SK-N-SH treated with all-trans-retinoic acid at 6 μM for 48 hours (cell line): ENCODE results near the gene RAB18.
"Not testable (repeated sequence)": the region's sequence is repeated elsewhere in the genome, so short reads cannot be mapped to it uniquely, and the experiment has no call there.

Experiments
- ATAC-seq: fragments of 200-7000 bp; cut with Tn5 transposase; 3 replicates; pipeline ENCODE4 v1.9.1; 2020; ENCODE audit warnings: mild to moderate bottlenecking, moderate library complexity
- ARNTL ChIP-seq: fragments of 450-650 bp; formaldehyde crosslinking; IDR thresholded peaks from 2 replicates; pipeline ENCODE4 v1.5.0; 2020; ENCODE audit warnings: low read depth, mild to moderate bottlenecking, moderate library complexity, borderline replicate concordance
- BACH2 ChIP-seq: fragments of 250-450 bp; sonication (Bioruptor Pico); IDR thresholded peaks from 2 replicates; pipeline ENCODE4 v1.9.0; 2021; ENCODE audit warnings: mild to moderate bottlenecking, borderline replicate concordance
- CSDC2 ChIP-seq: fragments of 250-450 bp; sonication (Bioruptor Pico); IDR thresholded peaks from 2 replicates; pipeline ENCODE4 v1.5.0; 2020; ENCODE audit warnings: mild to moderate bottlenecking, moderate library complexity
- ESRRG ChIP-seq: fragments of 250-450 bp; sonication (Bioruptor Pico); IDR thresholded peaks from 2 replicates; pipeline ENCODE4 v1.6.1; 2021; ENCODE audit warnings: mild to moderate bottlenecking
- GLIS3 ChIP-seq: fragments of 250-450 bp; sonication (Bioruptor Pico); IDR thresholded peaks from 2 replicates; pipeline ENCODE4 v1.5.0; 2020; ENCODE audit warnings: mild to moderate bottlenecking, moderate library complexity
- ISL1 ChIP-seq: fragments of 250-450 bp; sonication (Bioruptor Pico); IDR thresholded peaks from 2 replicates; pipeline ENCODE4 v2.1.2; 2022; ENCODE audit warnings: mild to moderate bottlenecking, moderate library complexity
- OSR1 ChIP-seq: fragments of 250-450 bp; sonication (Bioruptor Pico); IDR thresholded peaks from 2 replicates; pipeline ENCODE4 v1.8.0; 2022; ENCODE audit warnings: moderate library complexity, mild to moderate bottlenecking, inconsistent platforms
- PPARA ChIP-seq: fragments of 250-450 bp; sonication (Bioruptor Pico); IDR thresholded peaks from 2 replicates; pipeline ENCODE4 v1.5.0; 2020; ENCODE audit warnings: mild to moderate bottlenecking, borderline replicate concordance
- RARB ChIP-seq: fragments of 250-450 bp; sonication (Bioruptor Pico); IDR thresholded peaks from 2 replicates; pipeline ENCODE4 v1.8.0; 2021; ENCODE audit warnings: mild to moderate bottlenecking, moderate library complexity
- SNAI2 ChIP-seq: fragments of 250-450 bp; sonication (Bioruptor Pico); IDR thresholded peaks from 2 replicates; pipeline ENCODE4 v1.5.0; 2020; ENCODE audit warnings: mild to moderate bottlenecking, moderate library complexity
- TCF4 ChIP-seq: fragments of 250-450 bp; sonication (Bioruptor Pico); IDR thresholded peaks from 2 replicates; pipeline ENCODE4 v1.8.0; 2021; ENCODE audit warnings: mild to moderate bottlenecking, moderate library complexity, borderline replicate concordance
- TOX ChIP-seq: fragments of 250-450 bp; sonication (Bioruptor Pico); IDR thresholded peaks from 2 replicates; pipeline ENCODE4 v1.8.0; 2021; ENCODE audit warnings: mild to moderate bottlenecking, moderate library complexity, borderline replicate concordance
- ZC3H10 ChIP-seq: fragments of 250-450 bp; sonication (Bioruptor Pico); IDR thresholded peaks from 2 replicates; pipeline ENCODE4 v1.5.1; 2021; ENCODE audit warnings: mild to moderate bottlenecking, moderate library complexity
- ZFP3 ChIP-seq: fragments of 250-450 bp; sonication (Bioruptor Pico); IDR thresholded peaks from 2 replicates; pipeline ENCODE4 v1.5.0; 2020; ENCODE audit warnings: mild to moderate bottlenecking, moderate library complexity
- ZFP30 ChIP-seq: fragments of 450-650 bp; formaldehyde crosslinking; IDR thresholded peaks from 2 replicates; pipeline ENCODE4 v1.5.0; 2022; ENCODE audit warnings: mild to moderate bottlenecking, moderate library complexity
- ZNF565 ChIP-seq: fragments of 450-650 bp; formaldehyde crosslinking; conservative IDR thresholded peaks from 2 replicates; pipeline ENCODE4 v1.5.0; 2020; ENCODE audit warnings: low read depth, mild to moderate bottlenecking, moderate library complexity
- ZNF70 ChIP-seq: fragments of 450-650 bp; formaldehyde crosslinking; IDR thresholded peaks from 2 replicates; pipeline ENCODE4 v1.5.0; 2020; ENCODE audit warnings: mild to moderate bottlenecking, moderate library complexity
- TF ChIP-seq, protein P1 (sequence below): fragments of 250-450 bp; sonication (Bioruptor Pico); IDR thresholded peaks from 2 replicates; pipeline ENCODE4 v1.8.0; 2020; ENCODE audit warnings: mild to moderate bottlenecking, moderate library complexity, borderline replicate concordance
- TF ChIP-seq, protein P2 (sequence below): fragments of 250-450 bp; sonication (Bioruptor Pico); IDR thresholded peaks from 2 replicates; pipeline ENCODE4 v1.8.0; 2021; ENCODE audit warnings: low read depth, mild to moderate bottlenecking, moderate library complexity, borderline replicate concordance
- TF ChIP-seq, protein P3 (sequence below): fragments of 250-450 bp; sonication (Bioruptor Pico); IDR thresholded peaks from 2 replicates; pipeline ENCODE4 v1.5.0; 2020; ENCODE audit warnings: mild to moderate bottlenecking, moderate library complexity
- TF ChIP-seq, protein P4 (sequence below): fragments of 250-450 bp; sonication (Bioruptor Pico); IDR thresholded peaks from 2 replicates; pipeline ENCODE4 v1.5.1; 2020; ENCODE audit warnings: low read depth, mild to moderate bottlenecking, moderate library complexity
- TF ChIP-seq, protein P5 (sequence below): fragments of 250-450 bp; sonication (Bioruptor Pico); IDR thresholded peaks from 2 replicates; pipeline ENCODE4 v1.5.1; 2021; ENCODE audit warnings: mild to moderate bottlenecking, moderate library complexity

Gene RAB18

DNA sequence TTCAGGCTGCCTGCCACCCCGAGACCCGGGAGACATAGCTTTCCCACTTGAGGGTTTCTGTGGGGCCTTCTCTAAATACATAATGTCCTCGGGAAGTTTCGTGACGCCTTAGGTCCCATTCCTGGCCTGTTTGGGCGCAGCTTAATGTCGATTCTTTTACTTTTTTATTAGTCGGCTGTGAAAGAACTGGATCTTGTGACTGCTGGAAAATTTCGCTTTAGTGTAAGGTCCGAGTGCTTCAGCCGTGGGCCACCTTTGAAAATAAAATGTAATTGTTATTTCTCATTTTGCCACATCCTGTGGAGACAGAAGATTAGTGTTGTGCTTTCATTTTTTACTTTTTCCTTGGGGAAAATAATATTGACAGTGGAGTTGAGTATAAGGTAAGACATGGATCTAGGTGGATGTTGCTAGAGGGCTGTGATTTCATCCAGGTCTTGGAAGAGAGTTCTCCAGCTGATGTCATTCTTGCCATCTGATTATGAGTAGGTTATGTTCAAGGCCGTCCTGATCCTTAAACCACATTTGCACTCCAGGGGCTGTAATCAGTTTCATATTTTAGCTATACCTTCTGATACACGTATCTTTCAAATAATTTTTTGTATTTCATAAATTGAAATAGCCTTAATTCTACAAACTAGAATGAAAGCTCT is 830 bp downstream of the RAB18 start:
- peak; percentile 8 for ATAC-seq
- TF ChIP-seq ZNF70 (CRISPR knock-in tag) = no peak
- no peak for TF ChIP-seq TOX (CRISPR knock-in tag)
- no peak for TF ChIP-seq BACH2
- TF ChIP-seq ZC3H10 (CRISPR knock-in tag) = no peak

DNA sequence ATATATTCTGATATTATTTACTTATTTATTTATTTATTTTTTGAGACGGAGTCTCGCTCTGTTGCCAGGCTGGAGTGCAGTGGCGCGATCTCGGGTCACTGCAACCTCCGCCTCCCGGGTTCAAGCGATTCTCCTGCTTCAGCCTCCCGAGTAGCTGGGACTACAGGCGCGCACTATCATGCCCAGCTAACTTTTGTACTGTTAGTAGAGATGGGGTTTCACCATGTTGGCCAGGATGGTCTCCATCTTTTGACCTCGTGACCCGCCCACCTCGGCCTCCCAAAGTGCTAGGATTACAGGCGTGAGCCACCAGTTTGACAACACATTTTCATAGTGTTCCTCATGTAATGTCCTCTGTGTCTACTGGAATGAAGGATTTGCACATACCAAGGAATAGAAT is 1.4 kb downstream of the RAB18 start:
- not testable (repeated sequence) for ATAC-seq

DNA sequence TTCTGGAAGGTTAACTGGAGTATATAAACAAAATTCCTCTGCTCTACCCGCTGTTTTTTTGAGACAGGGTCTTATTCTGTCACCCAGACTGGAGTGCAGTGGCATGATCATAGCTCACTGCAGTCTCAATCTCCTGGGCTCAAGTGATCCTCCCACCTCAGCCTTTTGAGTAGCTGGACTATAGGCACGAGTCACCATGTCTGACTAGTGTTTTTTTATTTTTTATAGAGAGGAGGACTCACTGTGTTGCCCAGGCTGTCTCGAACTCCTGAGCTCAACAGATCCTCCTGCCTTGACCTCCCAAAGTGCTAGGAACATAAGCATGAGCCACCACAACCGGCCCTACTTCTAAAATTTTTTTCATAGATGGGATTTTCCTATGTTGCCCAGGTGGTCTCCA is 2.2 kb downstream of the RAB18 start:
- no peak for ATAC-seq
- TF ChIP-seq ESRRG (CRISPR knock-in tag) (no peak), ISL1 (CRISPR knock-in tag) (no peak), TOX (CRISPR knock-in tag) (no peak), GLIS3 (no peak)
- TF ChIP-seq, protein P1, sequence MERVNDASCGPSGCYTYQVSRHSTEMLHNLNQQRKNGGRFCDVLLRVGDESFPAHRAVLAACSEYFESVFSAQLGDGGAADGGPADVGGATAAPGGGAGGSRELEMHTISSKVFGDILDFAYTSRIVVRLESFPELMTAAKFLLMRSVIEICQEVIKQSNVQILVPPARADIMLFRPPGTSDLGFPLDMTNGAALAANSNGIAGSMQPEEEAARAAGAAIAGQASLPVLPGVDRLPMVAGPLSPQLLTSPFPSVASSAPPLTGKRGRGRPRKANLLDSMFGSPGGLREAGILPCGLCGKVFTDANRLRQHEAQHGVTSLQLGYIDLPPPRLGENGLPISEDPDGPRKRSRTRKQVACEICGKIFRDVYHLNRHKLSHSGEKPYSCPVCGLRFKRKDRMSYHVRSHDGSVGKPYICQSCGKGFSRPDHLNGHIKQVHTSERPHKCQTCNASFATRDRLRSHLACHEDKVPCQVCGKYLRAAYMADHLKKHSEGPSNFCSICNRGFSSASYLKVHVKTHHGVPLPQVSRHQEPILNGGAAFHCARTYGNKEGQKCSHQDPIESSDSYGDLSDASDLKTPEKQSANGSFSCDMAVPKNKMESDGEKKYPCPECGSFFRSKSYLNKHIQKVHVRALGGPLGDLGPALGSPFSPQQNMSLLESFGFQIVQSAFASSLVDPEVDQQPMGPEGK (CRISPR knock-in tag) = no peak

DNA sequence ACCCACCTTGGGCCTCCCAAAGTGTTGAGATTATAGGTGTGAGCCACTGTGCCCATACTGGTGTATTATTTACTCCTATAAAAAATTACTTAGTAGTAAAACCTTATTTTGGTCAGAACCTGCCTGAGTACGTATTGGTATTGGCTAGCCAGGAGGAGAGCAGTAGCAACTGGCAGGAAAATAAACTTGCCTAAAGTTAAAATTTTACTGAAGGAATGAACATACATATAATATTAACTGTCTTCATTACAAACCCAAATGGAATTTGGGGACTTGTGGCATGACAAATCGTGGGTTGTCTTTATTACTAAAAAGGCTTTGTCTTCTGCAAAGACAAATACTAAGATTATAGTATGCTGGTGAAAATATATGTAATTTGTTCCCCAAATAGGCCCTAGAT is 8.4 kb downstream of the RAB18 start:
- no peak for ATAC-seq
- TF ChIP-seq ZNF565 (no peak), PPARA (CRISPR knock-in tag) (no peak), OSR1 (CRISPR knock-in tag) (no peak), BACH2 (no peak), SNAI2 (no peak), TOX (CRISPR knock-in tag) (no peak), RARB (CRISPR knock-in tag) (no peak), ARNTL (CRISPR knock-in tag) (no peak), GLIS3 (no peak), ESRRG (CRISPR knock-in tag) (no peak), CSDC2 (CRISPR knock-in tag) (no peak), ZFP30 (CRISPR knock-in tag) (no peak), ZFP3 (no peak), ZNF70 (CRISPR knock-in tag) (no peak), TCF4 (CRISPR knock-in tag) (no peak)
- TF ChIP-seq, protein P2, sequence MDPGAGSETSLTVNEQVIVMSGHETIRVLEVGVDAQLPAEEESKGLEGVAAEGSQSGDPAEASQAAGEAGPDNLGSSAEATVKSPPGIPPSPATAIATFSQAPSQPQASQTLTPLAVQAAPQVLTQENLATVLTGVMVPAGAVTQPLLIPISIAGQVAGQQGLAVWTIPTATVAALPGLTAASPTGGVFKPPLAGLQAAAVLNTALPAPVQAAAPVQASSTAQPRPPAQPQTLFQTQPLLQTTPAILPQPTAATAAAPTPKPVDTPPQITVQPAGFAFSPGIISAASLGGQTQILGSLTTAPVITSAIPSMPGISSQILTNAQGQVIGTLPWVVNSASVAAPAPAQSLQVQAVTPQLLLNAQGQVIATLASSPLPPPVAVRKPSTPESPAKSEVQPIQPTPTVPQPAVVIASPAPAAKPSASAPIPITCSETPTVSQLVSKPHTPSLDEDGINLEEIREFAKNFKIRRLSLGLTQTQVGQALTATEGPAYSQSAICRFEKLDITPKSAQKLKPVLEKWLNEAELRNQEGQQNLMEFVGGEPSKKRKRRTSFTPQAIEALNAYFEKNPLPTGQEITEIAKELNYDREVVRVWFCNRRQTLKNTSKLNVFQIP = no peak
- TF ChIP-seq, protein P3, sequence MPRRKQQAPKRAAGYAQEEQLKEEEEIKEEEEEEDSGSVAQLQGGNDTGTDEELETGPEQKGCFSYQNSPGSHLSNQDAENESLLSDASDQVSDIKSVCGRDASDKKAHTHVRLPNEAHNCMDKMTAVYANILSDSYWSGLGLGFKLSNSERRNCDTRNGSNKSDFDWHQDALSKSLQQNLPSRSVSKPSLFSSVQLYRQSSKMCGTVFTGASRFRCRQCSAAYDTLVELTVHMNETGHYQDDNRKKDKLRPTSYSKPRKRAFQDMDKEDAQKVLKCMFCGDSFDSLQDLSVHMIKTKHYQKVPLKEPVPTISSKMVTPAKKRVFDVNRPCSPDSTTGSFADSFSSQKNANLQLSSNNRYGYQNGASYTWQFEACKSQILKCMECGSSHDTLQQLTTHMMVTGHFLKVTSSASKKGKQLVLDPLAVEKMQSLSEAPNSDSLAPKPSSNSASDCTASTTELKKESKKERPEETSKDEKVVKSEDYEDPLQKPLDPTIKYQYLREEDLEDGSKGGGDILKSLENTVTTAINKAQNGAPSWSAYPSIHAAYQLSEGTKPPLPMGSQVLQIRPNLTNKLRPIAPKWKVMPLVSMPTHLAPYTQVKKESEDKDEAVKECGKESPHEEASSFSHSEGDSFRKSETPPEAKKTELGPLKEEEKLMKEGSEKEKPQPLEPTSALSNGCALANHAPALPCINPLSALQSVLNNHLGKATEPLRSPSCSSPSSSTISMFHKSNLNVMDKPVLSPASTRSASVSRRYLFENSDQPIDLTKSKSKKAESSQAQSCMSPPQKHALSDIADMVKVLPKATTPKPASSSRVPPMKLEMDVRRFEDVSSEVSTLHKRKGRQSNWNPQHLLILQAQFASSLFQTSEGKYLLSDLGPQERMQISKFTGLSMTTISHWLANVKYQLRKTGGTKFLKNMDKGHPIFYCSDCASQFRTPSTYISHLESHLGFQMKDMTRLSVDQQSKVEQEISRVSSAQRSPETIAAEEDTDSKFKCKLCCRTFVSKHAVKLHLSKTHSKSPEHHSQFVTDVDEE (CRISPR knock-in tag) = no peak
- TF ChIP-seq, protein P4, sequence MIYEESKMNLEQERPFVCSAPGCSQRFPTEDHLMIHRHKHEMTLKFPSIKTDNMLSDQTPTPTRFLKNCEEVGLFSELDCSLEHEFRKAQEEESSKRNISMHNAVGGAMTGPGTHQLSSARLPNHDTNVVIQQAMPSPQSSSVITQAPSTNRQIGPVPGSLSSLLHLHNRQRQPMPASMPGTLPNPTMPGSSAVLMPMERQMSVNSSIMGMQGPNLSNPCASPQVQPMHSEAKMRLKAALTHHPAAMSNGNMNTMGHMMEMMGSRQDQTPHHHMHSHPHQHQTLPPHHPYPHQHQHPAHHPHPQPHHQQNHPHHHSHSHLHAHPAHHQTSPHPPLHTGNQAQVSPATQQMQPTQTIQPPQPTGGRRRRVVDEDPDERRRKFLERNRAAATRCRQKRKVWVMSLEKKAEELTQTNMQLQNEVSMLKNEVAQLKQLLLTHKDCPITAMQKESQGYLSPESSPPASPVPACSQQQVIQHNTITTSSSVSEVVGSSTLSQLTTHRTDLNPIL (CRISPR knock-in tag) = no peak
- TF ChIP-seq, protein P5, sequence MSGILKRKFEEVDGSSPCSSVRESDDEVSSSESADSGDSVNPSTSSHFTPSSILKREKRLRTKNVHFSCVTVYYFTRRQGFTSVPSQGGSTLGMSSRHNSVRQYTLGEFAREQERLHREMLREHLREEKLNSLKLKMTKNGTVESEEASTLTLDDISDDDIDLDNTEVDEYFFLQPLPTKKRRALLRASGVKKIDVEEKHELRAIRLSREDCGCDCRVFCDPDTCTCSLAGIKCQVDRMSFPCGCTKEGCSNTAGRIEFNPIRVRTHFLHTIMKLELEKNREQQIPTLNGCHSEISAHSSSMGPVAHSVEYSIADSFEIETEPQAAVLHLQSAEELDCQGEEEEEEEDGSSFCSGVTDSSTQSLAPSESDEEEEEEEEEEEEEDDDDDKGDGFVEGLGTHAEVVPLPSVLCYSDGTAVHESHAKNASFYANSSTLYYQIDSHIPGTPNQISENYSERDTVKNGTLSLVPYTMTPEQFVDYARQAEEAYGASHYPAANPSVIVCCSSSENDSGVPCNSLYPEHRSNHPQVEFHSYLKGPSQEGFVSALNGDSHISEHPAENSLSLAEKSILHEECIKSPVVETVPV = no peak
- TF ChIP-seq, all 23 proteins: peak for 0
